ENCODE measurements around the gene ATP9A.

The ATP9A gene

GRCh38 chr20:51747182-51747911 lies 20.8 kb downstream of the ATP9A start:
- ChIA-PET CTCF (no interaction called here), POLR2A (no interaction called here)
- Histone ChIP-seq H3K36me3 (ENCODE audit: control insufficient read depth in 2 of 2, insufficient read depth in 1 of 2, low read length in 2 of 2) (no peaks in the 10 kb centered on the region), H3K27ac (ENCODE audit: extremely low read depth, low read depth, low read length) (no peak overlapping the region), H3K9me3 (ENCODE audit: control insufficient read depth, insufficient read depth, low read depth, low read length) (no peaks in the 10 kb centered on the region), H3K4me3 (ENCODE audit: low read depth, low read length) (no peak overlapping the region), H3K4me1 (ENCODE audit: control insufficient read depth, insufficient read depth, low read length) (peaks cover 11% of the 10 kb centered on the region)
- TF ChIP-seq ZBTB17 (tag by site-specific recombination; IDR thresholded peaks at IDR 0.05): no peak
- no peak for TF ChIP-seq SCRT2 (tag by site-specific recombination; IDR thresholded peaks at IDR 0.05)
- no peak for TF ChIP-seq ZFP41 (tag by site-specific recombination; IDR thresholded peaks at IDR 0.05; ENCODE audit: borderline replicate concordance)
- TF ChIP-seq HOXD13 (CRISPR knock-in tag; IDR thresholded peaks at IDR 0.05; ENCODE audit: borderline replicate concordance): no peak
- TF ChIP-seq ZNF777 (tag by site-specific recombination; IDR thresholded peaks at IDR 0.05; ENCODE audit: borderline replicate concordance): no peak
- TF ChIP-seq, protein P1, sequence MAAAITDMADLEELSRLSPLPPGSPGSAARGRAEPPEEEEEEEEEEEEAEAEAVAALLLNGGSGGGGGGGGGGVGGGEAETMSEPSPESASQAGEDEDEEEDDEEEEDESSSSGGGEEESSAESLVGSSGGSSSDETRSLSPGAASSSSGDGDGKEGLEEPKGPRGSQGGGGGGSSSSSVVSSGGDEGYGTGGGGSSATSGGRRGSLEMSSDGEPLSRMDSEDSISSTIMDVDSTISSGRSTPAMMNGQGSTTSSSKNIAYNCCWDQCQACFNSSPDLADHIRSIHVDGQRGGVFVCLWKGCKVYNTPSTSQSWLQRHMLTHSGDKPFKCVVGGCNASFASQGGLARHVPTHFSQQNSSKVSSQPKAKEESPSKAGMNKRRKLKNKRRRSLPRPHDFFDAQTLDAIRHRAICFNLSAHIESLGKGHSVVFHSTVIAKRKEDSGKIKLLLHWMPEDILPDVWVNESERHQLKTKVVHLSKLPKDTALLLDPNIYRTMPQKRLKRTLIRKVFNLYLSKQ (tag by site-specific recombination; IDR thresholded peaks at IDR 0.05; ENCODE audit: borderline replicate concordance): no peak
- no peak for TF ChIP-seq OVOL3 (tag by site-specific recombination; IDR thresholded peaks at IDR 0.05)
- TF ChIP-seq KLF16 (tag by site-specific recombination; IDR thresholded peaks at IDR 0.05): no peak
- TF ChIP-seq KLF17 (tag by site-specific recombination; IDR thresholded peaks at IDR 0.05): no peak
- TF ChIP-seq, protein P2, sequence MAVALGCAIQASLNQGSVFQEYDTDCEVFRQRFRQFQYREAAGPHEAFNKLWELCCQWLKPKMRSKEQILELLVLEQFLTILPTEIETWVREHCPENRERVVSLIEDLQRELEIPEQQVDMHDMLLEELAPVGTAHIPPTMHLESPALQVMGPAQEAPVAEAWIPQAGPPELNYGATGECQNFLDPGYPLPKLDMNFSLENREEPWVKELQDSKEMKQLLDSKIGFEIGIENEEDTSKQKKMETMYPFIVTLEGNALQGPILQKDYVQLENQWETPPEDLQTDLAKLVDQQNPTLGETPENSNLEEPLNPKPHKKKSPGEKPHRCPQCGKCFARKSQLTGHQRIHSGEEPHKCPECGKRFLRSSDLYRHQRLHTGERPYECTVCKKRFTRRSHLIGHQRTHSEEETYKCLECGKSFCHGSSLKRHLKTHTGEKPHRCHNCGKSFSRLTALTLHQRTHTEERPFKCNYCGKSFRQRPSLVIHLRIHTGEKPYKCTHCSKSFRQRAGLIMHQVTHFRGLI (tag by site-specific recombination; IDR thresholded peaks at IDR 0.05): no peak
- TF ChIP-seq ZSCAN23 (tag by site-specific recombination; IDR thresholded peaks at IDR 0.05): no peak
- no peak for TF ChIP-seq SCRT1 (tag by site-specific recombination; IDR thresholded peaks at IDR 0.05; ENCODE audit: borderline replicate concordance)
- no peak for TF ChIP-seq ZNF266 (tag by site-specific recombination; IDR thresholded peaks at IDR 0.05; ENCODE audit: low read depth)
- no peak for TF ChIP-seq ZNF350 (tag by site-specific recombination; IDR thresholded peaks at IDR 0.05)
- TF ChIP-seq ZNF239 (tag by site-specific recombination; IDR thresholded peaks at IDR 0.05): no peak
- TF ChIP-seq ZNF274 (IDR thresholded peaks at IDR 0.05; ENCODE audit: low read length): no peak
- TF ChIP-seq ZNF274 (tag by site-specific recombination; IDR thresholded peaks at IDR 0.05; ENCODE audit: borderline replicate concordance): no peak
- TF ChIP-seq ZNF16 (tag by site-specific recombination; IDR thresholded peaks at IDR 0.05; ENCODE audit: low read depth): no peak
- no peak for TF ChIP-seq ZNF792 (tag by site-specific recombination; IDR thresholded peaks at IDR 0.05)
- TF ChIP-seq HOXC10 (CRISPR knock-in tag; IDR thresholded peaks at IDR 0.05): no peak
- TF ChIP-seq ZEB2 (tag by site-specific recombination; IDR thresholded peaks at IDR 0.05): no peak

DNA sequence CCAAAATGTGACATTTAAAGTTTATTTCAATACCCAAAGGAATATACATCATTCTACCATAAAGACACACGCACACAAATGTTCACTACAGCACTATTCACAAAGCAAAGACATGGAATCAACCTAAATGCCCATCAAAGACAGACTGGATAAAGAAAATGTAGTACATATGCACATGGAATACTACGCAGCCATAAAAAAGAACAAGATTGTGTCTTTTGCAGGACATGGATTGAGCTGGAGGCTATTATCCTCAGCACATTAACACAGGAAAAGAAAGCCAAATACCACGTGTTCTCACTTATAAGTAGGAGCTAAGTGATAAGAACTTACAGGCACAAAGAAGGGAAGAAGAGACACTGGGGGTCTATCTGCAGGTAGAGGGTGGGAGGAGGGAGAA lies 22.4 kb downstream of the ATP9A start:
- CTCF ChIA-PET: interaction anchor here (0.6 kb wide), 1 partner anchor 213 kb away, joined by 4 read pairs; no protein-coding TSS in a partner anchor
- TF ChIP-seq ZNF146 (tag by site-specific recombination; IDR thresholded peaks at IDR 0.05) (peak; percentile 99), FEZF1 (tag by site-specific recombination; IDR thresholded peaks at IDR 0.05) (no peak), TCF7L2 (IDR thresholded peaks at IDR 0.05; ENCODE audit: borderline replicate concordance, low read depth, low read length) (no peak), MEIS1 (CRISPR knock-in tag; IDR thresholded peaks at IDR 0.05; ENCODE audit: borderline replicate concordance) (no peak), KLF17 (tag by site-specific recombination; IDR thresholded peaks at IDR 0.05) (no peak), GLI4 (tag by site-specific recombination; IDR thresholded peaks at IDR 0.05) (no peak), ZNF514 (tag by site-specific recombination; IDR thresholded peaks at IDR 0.05) (no peak), ZNF335 (tag by site-specific recombination; conservative IDR thresholded peaks at IDR 0.05) (no peak), ZNF791 (tag by site-specific recombination; IDR thresholded peaks at IDR 0.05) (no peak), ZNF660 (tag by site-specific recombination; IDR thresholded peaks at IDR 0.05) (no peak), ZIC2 (tag by site-specific recombination; IDR thresholded peaks at IDR 0.05) (no peak), KLF7 (tag by site-specific recombination; IDR thresholded peaks at IDR 0.05; ENCODE audit: borderline replicate concordance) (no peak)
- TF ChIP-seq, protein P3, sequence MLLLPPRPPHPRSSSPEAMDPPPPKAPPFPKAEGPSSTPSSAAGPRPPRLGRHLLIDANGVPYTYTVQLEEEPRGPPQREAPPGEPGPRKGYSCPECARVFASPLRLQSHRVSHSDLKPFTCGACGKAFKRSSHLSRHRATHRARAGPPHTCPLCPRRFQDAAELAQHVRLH (tag by site-specific recombination; IDR thresholded peaks at IDR 0.05): 0 out of 2 replicates have a peak, but pooled peaks have one; percentile 26

More for the DNA sequence above, 22.4 kb downstream of the ATP9A start:
- H3K36me3 ChIP-seq (ENCODE audit: control insufficient read depth in 2 of 2, insufficient read depth in 1 of 2, low read length in 2 of 2): no peaks in the 10 kb centered on the region
- no peaks in the 10 kb centered on the region for H3K9me3 ChIP-seq (ENCODE audit: control insufficient read depth, insufficient read depth, low read depth, low read length)
- no peak overlapping the region for H3K4me3 ChIP-seq (ENCODE audit: low read depth, low read length)
- POLR2A ChIA-PET: no interaction called here
- peaks cover 9% of the 10 kb centered on the region for H3K4me1 ChIP-seq (ENCODE audit: control insufficient read depth, insufficient read depth, low read length)
- H3K27ac ChIP-seq (ENCODE audit: extremely low read depth, low read depth, low read length): no peak overlapping the region

Measured in HEK293 (cell line).